ENCODE results near the gene CLCN2.

The CLCN2 gene

DNA sequence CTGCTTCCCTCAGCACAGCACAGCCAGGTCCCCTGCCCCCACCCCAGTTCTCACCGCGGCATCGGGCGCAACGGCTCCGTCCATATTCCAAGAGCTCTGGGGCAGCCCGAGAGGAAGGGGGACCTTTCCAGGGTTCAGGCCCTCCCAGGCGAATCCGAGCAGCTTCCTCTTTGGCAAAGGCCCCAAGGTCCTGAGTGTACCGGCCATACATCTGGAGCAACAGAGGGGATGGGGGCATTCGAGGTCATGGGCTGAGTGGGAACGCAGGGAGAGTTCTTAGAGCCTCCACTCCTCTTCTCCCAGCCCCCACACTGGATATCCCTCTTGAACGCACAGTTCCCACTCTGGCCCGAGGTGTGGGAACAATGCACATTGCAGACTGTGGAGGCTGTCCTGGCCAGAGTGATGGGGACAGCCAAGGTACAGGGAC is 2.5 kb downstream of the CLCN2 start:
- DNase-seq, result no peak

DNA sequence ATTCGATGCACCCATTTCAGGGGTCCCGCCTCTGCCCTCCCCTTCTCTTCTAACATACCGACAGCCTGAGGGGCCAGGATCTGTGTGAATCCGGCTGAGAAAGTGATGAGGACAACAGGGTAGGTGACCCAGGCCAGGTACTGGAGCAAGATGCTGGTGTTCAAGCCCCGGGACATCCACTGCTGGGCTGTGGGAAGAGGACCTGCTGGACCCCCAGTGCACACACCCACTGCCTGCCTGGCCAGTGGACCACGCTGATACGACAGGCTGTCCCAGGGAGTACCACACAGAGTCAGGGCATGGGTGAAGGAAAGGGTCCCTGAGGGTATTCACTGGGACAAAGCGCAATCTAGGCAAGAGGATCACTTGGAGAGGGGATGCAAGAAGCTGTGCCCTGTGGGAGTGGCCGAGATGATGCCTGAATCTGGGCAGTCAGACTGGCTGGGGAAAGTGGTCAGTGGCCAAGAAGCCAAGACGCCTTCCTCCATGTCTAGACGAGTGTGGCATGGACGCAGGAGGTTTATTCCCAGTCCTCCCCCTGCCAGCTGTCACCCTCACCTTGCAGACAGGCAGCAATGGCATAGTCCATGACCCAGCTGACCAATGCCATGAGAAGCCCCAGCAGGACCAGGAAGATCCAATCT is 3.2 kb downstream of the CLCN2 start:
- no peak for DNase-seq

DNA sequence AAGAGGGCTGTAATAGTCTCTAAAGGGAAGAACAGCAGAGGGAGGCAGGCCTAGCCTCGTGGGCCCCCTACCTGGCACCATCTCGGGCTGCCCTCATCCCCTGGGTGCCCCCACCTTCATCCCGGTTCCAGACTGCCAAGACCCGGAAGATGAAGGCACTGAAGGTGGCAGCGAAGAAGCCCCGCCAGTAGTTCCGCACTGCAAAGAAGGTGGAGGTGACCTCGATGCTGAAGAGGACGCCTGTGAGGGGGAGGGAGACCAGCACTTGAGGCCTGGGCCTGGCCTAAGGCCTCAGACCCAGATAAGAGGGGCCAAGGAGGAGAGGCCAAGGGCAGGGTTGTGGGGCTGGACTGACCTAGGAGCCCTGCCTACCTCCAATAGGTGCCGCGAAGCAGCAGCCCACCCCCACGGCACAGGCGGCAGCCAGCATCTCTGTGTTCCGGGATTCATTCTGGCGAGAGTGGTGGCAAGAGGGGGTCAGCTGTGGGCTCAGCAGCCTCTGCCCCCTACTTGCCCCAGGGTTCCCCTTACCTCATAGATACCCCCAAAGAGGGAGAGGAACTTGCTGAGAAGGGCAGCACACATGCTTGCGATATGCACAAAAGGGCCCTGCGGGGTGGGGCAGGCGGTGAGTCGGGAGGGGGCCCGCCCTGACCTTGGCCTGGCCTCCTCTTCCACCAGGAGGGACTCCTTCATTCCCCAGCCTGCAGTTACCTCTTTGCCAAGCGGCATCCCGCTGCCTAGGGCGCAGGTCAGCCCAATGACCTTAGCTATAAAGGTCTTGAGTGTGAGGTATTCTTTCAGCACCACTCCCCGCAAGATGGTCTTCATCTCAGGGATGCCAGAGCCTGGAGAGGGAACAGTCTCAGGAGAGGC is 3.9 kb downstream of the CLCN2 start:
- DNase-seq, result no peak

DNA sequence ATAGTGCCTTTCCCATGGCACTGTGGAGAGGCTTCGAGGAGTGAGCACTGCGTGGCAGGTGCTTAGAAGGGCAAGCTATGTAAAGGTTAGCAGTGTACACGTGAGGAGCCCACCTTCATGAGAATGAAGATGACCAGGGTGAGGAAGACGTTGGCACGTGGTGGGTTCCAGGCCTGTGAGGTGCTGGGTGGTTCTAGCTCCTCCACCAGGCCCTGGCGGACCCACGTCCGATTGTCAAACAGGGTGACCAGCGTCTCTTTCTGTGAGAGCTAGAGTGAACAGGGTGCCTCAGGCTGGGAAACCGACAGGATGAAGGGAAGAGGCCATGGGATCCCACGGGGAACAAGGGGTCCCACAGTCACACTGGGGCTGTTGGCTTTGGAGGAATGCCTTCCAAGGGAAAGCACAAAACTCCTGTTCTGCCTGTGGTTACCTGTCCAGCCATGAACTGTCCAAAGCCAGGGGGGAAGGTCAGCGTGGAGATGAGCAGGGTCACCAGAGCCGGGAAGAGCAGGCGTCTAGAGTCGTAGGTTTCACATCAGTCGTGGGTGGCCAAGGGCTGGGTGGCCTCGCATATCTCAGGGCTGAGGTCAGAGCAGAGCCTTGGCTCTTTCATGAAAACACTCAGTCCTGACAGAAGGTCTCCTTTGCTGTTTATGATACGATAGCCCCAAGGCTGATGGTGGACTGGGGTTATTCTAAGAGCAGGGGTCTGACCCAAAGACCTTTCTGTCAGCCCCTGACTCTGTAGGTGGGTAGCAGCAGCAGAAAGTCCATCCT is 6.0 kb downstream of the CLCN2 start:
- no peak for DNase-seq

DNA sequence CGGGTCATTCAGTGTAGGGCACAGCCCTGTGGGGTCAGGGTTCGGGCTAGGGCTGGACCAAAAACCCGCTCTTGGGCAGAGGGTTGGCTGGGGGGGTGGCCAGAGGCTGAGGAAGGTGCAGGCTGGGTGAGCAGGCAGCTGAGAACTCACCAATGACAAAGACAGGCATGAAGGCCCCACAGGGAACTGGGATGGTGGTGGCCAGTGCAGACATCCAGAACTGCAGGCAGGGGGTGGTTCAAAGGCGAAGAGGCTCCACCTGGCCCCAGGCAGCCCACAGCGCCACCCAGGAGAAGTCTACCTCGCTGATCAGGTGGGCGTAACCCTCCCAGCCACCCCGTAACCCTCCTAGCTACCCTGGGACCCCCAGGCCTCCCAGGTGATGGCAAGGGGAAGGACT is 6.7 kb downstream of the CLCN2 start:
- DNase-seq, result no peak

DNA sequence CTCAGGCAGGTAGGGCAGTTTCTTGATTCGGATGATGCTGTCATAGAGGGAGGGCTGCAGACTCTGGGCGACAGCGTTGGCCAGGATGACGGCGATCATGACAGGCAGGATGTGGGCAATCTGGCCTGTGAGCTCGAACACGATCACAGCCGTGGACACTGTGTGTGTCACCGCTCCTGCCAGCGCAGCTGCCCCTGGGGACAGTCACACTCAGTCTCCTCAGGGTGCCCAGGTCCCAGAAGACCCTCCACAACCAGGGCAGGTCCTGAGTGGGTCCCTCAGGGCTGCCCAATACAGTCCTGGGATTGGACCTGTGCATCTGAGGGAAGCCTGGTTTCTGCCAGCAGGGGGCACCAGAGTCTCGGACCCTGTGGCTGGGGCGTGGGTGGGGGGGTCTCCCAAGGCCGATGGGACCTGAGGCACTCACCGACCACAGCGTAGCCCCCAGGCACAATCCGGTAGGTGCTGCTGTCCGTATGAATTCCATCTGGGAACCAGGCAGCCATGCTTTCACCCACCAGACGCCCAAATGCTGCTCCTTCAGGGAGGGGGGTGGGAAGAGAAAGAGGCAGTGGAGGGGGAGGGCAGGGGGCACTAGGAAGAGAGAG is 7.2 kb downstream of the CLCN2 start:
- peak; percentile 48 for DNase-seq

DNA sequence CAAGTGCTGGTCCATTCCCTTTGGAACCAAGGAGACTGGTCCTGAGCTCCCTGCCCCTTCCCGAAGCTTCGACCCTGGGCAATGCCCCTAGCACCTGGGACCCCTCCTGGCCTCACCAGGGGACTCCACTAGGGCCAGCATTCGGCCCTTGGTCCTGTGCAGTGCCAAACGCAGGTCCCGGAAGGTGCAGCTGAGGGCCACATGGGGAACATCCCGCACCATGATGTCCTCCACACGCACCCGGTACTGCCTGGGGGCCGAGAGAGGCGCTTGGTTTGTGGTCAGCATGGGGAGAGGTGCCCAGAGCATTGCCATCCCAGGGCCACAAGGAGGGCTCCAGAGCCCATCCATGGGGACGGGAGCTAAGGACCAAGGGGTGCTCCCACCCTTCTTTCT is 7.9 kb downstream of the CLCN2 start:
- no peak for DNase-seq

DNA sequence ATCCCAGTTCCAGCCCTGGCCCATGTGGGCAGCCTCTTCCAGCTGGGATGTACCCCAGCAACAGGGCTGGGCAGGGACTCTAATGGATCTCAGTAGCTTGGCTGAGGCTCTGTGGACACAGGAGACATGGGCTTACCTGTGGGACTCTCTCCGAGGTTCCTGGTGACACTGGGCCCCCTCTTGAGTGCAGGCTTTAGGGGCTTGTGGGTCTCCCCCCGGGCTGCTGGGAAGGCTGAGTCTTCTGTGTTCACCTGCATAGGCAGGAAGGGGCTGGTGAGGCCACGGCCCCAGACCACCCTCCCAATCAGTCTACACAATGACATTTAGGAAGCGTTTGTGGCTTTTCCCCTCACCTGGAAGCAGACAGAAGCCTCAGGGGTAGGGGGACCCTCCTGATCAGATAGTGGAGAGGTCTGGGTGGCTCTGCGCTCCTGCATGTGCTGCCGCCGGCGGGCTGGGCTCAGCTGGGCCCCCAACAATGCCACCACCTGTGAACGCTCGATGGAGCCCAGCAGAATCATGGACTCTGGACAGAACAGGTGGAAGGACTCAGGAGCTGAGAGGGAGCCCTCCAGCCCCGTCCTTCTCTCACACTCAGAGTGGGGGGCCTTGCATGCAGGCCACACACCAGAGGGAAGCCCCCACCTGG is 8.4 kb downstream of the CLCN2 start:
- DNase-seq, result no peak

DNA sequence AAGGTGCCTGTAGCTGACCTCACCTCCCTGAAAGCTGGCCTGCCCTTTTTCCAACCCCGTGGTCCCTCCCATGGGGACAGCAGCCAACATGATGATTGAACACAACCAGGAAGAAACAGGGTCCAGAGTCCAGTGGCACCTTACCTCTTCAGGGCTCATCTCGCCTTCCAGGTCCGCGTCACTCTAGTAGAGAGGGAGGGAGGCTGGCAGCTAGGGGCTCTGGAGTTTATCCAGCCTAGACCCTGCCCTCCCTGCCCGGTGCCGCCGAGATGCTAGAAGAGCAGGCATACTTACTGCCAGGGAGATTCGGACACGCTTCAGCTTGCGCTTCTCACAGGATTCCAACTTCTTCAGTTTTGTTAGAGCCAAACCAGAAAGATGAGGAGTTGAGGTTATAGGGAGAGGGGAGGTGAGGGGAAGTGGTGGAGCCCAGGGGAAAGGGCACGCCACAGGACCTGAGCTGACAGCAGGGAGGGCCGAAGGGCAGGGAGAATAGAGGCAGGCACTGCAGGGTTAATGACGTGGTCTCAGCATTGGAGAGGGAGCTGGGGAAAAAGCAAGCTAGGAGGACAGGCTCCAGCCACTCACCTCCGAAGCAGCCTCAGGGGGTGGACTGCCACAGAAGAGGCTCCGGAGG is 9.1 kb downstream of the CLCN2 start:
- no peak for DNase-seq

DNA sequence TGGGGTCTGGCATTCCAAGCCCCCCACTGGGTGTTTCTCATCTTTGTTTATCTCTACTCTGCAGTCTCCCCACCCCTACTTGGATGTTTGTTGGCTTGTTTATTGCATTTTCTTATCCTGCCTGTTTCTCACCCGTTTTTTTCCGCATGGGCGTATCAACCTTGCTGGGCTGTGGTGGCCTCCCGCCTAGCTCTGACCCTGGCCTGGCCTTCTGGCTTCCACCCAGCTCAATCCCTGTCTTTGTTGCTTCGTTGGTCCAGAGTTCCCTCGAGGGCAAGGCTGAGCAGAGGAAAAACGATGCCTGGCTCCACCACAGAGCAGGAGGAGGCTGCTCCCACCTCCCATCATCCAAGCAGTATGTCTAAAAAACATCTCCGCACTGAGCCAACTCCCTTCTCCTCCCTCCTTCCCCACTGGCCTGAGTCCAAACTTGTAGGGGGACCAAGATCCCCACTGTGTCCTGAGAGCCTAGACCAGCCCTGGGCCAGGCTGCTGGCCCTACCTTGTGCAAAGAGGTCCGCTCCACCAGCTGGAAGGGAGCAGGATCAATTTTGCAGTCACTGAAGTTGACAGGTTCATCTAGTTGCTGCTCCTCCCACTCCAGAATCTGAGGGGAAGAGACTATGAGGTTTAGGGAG is 9.8 kb downstream of the CLCN2 start:
- no peak for DNase-seq

DNA sequence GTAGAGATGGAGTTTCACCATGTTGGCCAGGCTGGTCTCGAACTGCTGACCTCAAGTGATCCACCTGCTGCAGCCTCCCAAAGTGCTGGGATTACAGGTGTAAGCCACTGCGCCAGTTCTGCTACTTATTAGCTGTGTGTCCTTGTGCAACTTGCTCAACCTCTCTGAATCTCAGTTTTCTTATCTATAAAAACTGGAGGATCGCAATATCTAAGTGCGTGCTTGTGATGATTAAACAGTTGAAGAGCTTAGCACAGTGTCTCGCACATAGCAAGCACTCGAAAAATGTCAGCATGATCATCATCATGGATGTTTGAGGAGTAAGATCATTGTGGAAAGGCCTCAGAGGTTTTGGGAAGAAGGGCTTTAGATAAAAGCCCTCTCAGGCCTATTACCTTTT is 10.8 kb downstream of the CLCN2 start:
- DNase-seq, result no peak

DNA sequence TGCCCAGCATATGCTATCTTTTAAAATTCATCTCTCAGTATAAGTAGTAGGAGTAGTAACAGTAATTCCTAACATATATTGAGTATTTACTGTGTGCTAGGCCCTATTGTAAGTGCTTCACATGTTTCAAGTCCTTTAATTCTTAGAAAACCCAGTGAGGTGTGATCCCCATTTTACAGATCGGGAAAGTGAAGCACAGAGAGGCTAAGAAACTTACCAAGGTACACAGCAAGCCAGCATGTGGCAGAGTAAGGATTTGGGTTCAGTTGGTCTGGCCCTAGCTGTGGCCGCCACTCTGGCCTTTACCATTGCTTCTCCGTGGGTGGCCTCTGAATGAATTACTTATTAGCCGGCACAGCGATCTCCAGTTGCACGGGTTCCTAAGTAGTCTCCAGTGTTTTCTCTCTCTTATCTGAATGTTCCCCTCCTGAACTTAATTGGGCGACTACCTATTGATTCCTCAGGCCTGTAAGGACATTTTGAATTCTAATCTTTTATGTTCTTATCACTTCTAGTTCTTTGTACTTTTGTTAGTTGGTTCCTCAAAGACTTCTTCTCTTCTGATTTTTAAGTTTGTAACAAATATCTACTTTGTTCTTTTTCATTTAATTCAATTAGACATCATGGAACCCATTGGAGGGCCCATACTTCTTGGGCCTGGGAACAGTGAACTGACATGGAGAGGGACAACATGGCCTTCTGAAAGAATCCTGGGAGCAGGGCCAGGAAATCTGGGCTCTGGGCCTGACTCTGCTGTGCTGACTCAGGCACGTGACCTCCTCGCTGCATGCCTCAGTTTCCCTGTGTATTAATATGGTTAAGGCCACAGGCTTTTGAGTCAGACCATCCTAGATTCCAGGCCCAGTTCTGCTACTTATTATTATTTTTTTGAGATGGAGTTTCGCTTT is 11.6 kb downstream of the CLCN2 start:
- no peak for DNase-seq

DNA sequence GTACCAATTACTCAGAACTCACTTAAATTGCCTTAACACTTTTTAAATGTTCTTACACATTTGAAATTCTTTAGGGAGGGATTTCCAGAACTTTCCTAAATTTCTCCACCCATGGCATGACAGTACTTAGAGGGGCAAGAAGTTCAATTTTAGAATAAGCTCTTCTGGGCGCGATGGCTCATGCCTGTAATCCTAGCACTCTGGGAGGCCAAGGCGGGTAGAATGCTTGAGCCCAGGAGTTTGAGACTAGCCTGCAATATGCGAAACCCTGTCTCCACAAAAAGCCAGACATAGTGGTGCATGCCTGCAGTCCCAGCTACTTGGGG is 13.4 kb downstream of the CLCN2 start:
- no peak for DNase-seq

DNA sequence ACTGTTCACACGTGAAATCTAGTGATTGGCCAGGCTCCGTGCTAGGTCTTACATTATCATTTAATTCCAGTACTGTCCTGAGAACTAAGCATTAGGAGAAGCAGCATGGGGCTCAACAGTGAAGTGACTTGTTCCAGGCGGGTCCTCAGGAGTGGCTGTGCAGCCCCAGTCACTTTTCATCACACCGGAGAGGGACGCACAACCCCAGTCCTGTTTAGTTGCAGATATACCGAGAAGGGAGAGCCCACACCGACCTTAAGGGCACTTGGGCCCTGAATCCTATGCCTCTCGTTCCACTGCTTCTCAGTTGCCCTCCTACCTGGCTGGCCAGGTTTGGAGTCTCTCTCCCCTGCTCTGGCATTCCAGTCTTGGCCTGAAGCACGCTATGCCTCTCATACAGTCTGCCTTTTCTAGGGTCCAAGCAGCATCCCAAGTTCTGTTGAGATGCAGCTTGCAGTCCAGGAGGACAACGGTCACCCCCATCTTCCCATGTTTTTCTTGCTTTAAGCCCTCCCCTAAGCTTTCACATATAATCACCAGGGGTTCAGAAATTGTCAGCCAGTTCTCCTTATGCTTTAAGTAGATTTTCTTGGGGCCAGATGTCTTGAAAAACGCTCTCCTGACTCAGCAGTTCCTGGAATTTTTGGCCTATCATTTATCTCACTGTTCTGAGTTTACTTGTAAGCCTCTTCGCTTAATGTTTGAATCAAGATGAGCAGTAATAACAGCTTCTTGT is 13.9 kb downstream of the CLCN2 start:
- DNase-seq, result no peak

DNA sequence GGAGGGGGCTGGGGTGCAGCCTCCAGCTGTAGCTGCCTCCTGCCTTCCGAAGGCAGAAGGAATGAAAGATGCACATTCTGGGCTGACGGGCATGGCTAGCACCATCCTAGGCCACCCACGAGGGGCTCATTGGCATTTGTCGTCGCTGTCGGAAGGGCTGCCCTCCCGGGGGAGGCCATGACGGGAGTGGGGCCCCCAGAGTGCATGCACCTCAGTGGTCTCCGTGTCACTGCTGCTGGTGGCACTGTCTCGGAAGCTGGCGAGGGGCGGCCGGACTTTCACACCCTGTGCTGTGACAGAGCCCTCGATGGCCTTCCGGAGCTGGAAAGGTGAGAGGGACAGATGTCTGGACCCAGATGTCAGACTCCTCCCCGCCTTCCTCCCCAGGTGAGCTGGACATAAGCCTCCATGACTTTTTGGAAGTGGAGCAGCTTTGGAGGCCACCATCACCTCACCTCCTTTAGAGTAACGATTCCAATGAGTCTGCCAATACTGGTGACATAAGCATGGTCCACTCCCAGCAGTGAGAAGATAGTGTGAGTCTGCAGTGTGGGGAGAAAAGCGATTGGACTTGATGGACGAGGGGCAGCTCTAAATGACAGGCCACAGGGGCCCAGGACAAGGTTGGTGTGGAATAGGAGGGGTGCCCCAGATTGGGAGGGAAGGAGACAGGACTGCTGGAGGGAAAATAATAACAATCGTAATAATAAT is 14.8 kb downstream of the CLCN2 start:
- DNase-seq, result no peak

DNA sequence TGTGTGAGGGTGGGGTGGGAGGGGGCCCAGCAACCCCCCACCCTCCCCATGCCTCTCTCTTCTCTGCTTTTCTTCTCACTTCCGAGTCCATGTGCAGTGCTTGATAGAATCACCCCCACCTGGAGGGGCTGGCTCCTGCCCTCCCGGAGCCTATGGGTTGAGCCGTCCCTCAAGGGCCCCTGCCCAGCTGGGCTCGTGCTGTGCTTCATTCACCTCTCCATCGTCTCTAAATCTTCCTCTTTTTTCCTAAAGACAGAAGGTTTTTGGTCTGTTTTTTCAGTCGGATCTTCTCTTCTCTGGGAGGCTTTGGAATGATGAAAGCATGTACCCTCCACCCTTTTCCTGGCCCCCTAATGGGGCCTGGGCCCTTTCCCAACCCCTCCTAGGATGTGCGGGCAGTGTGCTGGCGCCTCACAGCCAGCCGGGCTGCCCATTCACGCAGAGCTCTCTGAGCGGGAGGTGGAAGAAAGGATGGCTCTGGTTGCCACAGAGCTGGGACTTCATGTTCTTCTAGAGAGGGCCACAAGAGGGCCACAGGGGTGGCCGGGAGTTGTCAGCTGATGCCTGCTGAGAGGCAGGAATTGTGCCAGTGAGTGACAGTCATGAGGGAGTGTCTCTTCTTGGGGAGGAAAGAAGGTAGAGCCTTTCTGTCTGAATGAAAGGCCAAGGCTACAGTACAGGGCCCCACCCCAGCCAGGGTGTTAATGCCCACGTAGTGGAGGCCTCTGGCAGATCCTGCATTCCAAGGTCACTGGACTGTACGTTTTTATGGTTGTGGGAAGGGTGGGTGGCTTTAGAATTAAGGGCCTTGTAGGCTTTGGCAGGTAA is 15.9 kb downstream of the CLCN2 start:
- no peak for DNase-seq

DNA sequence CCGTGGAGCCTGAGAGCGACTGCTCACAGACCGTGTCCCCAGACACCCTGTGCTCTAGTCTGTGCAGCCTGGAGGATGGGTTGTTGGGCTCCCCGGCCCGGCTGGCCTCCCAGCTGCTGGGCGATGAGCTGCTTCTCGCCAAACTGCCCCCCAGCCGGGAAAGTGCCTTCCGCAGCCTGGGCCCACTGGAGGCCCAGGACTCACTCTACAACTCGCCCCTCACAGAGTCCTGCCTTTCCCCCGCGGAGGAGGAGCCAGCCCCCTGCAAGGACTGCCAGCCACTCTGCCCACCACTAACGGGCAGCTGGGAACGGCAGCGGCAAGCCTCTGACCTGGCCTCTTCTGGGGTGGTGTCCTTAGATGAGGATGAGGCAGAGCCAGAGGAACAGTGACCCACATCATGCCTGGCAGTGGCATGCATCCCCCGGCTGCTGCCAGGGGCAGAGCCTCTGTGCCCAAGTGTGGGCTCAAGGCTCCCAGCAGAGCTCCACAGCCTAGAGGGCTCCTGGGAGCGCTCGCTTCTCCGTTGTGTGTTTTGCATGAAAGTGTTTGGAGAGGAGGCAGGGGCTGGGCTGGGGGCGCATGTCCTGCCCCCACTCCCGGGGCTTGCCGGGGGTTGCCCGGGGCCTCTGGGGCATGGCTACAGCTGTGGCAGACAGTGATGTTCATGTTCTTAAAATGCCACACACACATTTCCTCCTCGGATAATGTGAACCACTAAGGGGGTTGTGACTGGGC is 16.7 kb downstream of the CLCN2 start:
- DNase-seq, result no peak

Data from activated CD4-positive, alpha-beta T cell treated with anti-CD3 and anti-CD28 coated beads for 1 hour (primary cell).